ENCODE data around the gene MXD1.

MXD1 gene

DNA sequence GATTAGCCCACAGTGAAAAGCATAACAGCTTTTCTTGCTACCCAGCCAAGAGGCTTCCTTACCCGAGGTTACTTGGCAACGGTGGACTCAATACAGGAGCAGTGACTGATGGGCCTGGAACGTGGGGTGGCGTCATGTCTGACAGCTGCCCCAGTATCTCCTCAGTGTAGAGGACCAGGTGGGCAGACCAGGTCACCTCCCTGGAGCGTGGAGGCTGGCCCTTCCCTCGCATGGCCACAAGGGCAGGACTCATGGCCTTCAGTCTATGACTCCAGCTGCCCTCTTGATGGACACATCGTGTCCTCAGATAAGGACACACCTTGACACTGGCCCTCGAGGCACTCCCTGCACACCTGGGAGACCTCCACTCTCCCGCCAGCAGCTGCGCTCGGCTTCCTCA lies 40.1 kb downstream of the MXD1 start:
- DNase-seq: no peak

DNA sequence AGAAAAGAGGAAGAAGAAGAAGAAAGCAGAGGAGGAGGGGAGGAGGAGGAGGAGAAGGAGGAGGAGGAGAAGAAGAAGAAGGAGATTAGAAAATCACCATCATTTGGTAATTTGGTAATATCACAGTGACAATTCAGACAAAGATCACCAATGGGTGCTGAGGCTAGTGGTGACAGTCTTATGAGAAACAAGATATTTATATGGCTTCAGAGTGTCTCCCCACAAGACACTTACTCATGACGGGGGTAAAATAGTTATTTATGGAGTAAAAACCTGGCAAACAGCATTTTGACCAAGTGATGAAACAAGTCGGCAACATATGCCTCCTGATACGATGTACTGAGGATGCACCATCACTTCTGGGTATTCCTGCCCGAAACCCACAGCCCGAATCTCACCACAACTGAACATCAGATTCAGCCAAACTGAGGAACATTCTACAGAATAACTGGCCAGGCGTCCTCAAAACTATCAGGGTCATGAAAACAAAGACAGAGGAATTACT lies 41.6 kb downstream of the MXD1 start:
- DNase-seq: no peak

DNA sequence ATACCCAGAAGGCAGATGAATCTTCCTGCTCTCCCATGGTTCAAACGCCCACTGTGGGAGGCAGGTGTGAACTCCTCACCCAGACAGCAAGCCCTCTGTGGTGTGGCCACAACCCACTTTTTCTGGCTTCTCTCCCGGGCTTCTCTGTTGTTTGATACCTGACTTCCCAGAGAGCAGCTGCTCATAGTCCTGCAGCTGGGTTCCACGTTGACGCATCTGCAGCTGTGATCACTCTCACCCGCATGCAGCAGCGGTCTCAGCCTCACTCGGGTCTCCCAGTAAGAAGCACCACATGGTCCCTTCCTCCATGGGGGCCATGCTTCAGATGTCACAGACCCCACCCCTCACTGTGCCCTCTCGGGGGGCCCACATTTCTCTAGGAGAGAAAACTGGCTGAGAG lies 43.1 kb downstream of the MXD1 start:
- no peak for DNase-seq

DNA sequence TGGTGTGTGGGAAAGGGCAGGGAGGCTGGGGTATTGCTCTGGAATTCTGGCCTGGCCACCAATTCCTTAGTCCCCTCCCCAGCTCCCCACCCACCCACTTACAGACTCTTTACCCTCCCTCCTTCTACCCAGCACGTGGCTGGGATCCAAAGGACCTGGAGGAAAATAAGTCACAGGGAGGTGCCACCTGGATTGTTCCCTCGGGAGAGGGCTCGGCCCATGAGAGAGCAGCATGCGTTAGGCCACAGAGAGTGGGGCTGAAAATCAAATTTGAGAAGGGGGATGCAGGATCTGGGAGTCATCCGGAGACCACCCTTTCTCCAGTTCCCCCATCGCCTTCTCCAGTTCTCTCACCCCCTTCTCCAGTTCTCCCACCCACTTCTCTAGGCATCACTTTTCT lies 43.6 kb downstream of the MXD1 start:
- DNase-seq: no peak

DNA sequence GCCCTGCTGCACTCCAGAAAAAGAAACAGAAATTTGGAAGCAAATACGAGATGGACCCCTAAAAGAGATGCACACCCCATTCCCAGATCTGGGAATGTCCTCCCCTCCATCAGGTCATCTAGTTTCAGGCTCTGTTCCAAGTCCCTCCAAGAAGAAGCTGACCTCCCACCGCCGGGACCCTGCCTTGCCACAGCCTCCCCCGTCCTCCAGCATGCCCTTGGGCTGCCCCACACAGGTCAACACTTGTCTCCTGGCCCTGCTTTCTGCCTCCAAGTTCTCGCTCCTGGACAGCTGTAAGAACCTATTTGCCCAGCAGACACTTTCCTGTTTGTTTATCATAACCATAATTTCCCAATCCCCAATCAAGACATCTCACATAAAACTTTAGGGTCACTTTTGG lies 44.5 kb downstream of the MXD1 start:
- no peak for DNase-seq

DNA sequence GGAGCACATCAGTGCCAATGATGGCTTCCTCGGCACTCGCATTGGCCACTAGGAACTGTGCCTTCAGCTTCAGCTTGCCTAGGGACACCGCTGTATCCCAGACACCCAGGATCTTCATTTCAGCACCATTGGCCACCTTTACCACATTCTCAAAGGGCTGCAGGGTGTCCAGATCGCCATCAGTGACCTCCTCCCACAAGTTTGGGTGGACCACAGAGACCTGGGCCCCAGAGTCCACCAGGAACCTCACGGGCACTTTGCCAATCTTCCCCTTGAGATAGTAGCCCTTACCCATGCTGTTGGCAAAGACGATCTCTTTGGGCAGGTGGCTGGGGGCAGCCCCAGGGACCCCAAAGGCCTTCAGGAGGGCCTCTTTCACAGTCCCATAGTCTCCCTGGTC lies 45.9 kb downstream of the MXD1 start:
- no peak for DNase-seq

DNA sequence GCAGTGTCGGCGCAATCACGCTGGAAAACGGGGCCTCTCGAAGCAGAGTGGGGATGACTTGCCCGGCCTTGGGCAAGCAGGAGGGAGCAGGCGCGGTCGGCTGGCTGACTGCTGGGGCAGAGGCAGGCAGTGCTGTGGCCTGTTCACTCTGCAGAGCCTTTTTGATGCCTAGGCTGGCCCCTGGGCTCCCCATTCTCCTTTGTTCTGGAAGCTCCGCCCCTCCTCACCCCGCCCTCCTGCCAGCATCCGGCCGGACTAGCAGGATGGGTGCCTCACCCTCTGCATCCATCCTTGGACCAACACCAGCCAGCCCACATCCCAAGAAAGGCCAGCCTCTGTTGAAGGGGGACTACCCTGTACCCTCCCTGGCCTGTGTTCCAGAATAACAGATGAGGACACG lies 46.6 kb downstream of the MXD1 start, which contains the start of gene ASPRV1:
Gene ASPRV1, minus strand, starts transcription at position 136 of the 400 bp plus-strand sequence. CDS start 195 bp downstream, outside the sequence.
- DNase-seq: no peak

DNA sequence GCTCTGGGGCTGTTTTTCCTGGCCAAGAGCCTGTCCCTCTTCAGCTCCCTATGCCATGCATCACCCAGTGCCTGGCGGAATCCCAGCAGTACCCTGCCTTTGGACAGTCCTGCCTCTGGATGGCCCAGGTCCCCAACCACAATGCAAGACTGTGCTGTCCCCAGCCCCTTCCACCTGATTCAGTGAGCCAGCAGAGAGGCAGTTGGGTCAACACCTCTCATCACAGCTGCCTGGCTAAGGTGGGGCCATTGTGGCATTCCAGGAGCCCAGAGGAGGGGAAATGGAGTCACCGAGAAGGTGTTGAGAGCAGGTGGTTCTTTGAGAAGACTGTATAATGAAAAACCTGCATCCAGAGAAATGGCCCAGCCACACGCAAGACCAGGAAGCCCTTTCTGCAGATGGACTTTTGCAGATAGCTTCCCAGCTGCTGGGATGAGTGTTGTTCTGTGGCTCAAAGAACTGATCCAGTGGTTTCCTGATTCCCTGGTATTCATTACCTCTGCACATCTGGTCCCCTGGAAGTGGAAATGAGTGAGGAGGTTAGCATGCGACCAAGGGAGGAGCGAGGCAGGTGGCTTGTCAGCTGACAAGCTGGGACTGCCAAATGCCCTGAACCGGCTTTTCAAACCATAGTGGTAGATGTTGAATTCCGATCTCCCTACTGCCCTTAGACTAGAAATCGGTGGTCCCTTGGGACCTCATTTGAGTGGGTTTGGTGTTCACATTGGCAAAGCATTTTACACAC lies 48.2 kb downstream of the MXD1 start:
- DNase-seq: no peak

DNA sequence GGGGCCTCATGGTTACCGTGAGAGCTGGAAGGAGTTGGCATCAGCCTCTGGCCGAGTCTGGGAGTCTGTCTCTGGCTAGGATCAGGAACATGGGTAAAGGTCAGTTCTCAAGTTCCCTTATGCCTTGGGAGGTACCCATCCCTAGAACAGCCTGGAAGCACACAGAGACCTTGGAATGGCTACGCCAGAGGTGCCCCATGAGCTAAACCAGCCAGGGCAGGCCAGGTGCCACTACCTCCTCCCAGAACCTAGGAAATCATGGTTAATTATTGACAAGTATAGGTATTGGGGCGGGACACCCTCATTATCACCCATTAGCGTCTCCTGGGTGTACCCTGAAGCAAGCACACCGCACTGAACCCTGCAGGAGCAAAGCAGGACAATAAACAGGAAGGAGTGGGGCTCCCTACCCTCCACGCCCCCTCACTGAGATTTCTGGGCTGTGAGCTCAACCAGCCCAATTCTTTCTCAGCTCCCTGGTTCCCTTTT lies 49.5 kb downstream of the MXD1 start:
- DNase-seq: no peak

DNA sequence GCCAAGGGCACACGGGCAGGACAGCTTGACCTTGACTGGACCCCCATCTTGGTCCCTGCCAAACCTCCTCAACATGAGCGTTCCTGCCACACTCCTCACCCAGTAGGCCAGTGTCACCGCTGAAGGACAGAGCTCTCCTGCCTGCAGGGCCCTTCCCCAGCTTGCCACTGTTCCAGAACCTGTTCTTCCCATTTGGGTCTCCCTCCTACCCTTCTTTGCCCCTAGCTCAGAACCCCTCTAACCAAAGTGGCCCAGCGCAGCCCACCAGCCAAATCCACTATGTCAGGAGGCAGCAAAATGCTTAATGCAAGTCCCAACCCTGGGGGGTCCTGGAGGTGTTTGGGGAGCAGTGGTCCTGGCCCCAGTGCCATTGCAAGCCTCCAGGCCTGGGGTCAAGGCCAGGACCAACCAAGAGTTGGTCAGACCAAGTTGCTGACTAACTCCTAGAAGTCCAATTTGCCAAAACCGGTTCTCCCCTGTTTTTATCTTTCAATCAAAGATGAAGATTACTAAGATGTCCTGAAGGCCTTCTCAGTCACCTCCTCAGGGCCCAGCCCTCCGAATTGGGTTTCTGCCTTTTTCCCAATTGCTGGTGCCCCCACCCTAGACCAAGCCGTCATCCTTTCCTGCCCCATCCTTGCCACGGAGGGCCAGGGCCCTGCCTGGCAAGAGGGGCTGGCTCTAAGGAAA lies 51.0 kb downstream of the MXD1 start:
- DNase-seq: no peak

DNA sequence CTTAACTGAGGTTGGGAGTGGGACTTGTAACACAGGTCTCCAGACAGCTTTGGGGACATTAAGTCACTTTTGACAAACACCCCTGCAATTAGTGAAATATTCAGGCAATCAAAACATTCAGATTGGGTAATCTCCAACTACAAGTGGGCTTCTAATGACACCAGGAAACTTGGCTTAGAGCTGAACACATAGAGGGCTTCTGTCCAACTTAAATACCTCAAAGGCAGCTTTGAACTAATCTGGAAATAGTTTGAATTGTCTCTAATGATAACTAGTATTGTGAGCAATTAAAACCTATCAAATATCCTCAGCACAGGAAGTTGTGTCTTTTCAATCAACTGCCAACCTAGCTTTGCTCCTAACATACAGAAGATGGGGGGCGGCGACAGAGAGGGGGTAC lies 51.6 kb downstream of the MXD1 start:
- no peak for DNase-seq

DNA sequence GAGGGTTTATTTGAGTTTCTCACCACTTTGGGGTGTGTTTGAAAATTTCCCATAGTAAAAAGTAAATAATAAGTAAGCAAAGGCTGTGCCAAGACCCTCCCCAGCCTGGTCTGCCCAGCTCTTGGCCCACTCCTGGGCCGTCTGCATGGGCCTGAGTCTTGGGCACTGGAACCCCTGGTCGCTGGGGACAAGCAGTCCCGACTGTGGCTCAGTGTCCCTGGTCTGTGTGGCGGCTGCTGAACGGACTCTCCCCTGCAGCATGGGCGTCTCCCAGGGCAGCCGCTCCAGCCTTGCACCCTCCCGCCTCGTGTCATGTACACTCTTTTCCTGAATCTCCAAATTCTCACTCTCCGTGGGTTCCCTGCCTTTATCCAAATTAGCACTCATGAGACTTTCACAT lies 53.7 kb downstream of the MXD1 start:
- DNase-seq: no peak

DNA sequence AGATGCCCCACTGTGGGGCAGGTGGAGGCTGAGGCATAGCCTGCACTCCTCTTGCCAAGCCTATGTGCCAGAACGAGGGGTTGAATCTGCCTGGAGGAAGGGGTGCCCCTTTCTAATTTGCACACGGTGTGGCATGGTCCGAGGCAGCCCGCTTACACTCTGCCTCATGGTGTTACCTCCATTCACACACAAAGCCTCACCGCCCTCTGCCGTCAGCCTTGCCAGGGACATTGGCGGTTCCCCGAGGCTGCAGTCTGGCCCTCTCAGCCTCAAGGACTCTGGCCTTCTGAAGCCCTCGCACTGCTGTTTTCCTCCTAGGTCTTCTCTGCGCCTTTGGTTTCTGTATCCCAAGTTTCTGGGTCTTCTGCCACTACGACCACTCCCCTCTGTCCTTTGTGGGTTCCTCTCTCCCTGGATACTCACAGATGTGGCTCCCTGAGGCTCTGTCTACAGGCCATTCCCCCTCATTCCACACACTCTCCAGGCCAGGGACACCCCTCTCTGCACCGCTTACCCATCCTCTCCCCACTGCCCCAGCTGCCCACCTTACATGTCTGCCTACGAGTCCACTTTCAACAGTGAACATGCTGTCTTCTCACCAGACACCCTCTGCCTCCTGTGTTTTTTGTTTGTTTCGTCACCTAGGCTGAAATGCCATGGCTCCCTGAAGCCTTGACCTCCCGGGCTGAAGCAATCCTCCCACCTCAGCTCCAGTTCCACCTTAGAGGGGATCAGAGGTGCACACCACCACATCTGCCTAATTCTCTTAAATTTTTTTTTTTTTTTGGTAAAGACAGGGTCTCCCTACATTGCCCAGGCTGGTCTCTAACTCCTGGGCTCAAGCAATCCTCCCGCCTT lies 54.4 kb downstream of the MXD1 start:
- no peak for DNase-seq

DNA sequence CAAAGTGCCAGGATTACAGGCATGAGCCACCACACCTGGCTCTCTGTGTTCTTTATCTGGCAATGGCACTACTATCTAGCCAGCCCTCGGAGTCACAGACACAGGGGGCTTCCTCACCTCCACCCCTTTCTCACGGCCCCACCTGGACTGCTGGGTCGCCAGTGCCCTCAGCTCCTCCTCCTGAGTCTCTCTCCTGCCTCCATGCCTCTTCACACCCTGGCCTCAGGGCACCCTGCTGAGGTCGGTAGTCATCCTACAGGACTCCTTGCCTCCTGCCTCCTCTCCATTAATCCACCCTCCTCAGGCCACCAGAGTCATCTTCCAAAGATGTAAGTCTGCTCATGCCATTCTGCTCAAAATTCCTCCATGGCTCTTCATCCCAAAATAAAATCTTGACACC lies 55.1 kb downstream of the MXD1 start:
- no peak for DNase-seq

DNA sequence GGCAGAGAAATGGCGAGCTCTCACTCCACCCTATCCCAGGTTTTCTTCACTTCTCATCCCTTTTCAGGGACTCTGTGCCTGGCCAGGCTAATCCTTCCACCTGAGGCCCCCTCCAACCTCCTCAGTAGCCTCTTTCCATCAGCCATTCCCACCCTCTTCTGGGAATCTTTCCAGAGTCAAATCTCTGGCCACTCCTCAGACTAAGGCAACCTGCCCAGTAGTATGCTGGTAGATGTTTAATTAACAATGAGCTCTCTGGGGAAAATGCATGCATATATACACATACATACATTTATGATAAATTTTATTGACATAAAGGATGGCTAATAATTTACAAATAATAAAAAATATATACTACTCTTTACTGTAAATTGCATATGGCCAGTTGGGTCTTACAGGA lies 57.9 kb downstream of the MXD1 start:
- no peak for DNase-seq

DNA sequence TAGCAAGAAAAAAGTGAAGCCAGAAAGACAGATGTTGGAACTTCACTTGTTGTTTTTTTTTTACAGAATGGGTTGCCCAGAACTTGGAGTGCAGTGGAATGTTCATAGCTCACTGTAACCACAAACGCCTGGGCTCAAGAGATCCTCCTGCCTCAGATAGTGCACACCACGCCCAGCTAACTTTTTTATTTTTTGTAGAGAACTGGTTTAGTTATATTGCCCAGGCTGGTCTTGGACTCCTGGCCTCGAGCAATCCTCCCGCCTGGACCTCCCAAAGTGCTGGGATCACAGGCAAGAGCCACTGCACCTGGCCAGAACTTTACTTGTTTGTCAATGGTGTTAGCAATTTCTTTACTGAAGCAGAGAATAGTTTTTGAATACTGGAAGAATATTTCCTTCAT lies 58.4 kb downstream of the MXD1 start:
- DNase-seq: no peak

DNA sequence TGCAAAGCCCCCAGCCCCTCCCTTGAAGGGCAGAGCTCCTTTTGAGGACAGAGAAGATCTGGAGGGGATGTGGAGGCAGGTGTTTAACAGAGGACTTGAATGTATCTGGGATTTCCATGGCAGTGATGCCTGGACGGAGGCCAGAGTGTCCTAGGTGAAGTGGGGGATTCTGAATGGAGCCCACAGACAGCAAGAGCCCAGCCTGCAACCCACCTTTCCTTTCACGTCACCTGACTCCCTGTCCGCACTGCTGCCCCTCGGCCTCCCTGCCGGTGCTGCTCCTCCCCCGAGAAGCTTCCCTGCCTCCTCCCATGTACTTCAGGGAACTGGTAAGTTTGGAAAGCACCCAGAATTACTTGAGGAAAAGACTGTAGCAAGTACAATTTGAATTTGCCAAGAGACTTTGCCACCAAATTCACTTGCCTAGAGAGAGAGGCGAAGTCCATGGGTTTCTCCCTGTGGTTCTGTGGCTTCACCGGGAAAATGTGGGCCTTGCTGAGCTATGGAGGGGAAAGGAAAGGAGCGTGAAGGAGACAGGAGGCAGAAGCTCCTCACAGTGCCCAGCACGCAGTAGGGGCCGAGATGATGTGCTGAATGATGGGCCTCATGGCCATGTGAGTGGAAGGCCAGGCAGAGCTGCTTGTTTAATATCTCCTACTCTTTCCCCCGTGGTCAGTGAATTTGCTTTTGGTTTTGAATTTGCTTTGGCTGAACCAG lies 60.4 kb downstream of the MXD1 start:
- no peak for DNase-seq

DNA sequence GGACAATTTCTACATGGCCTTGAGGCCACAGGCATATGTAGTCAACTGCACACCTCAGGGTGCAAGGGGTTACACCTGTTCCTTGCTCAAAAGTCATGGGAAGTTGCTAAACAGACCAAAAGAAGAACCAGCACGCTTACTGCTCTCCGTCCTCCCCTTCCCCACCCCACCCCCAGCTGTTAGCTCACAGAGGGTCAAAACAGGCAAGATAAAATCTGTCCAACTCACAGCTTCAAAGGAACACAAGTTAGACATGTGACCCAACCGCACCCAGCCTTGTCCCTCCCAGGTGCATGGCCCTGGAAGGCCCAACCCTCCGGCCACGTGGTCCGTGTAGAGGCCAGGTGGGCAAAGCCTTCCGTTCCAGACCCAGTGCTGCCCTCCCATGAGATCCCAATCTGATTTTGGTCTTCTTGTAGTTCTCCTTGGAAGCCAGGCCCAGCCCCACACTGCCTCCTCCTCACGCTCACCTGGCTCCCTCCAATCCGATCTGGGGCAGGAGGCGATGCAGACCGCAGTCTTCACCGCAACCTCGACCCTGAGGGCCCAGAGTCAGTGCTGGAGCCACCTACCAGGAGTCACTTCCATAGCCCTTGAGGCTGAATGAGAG lies 61.0 kb downstream of the MXD1 start:
- no peak for DNase-seq

DNA sequence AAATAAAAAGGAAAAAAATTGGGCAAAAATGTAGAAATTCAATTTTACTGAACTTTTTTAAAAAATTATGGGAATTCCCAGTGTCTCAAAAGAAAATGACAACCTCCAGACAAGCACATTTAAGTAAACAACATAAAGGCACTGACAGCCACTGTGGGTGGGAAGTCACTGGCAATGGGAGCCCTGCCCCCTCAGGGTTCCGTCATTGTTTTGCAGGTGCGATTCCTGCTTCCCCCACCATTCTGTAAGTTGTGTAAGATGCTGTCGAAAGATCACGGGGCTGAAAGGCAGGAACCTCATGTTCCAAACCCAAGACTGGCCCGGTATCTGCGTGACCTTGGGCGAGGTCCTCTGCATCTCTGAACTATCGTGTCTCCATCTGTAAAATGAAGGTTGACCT lies 62.3 kb downstream of the MXD1 start:
- no peak for DNase-seq

DNA sequence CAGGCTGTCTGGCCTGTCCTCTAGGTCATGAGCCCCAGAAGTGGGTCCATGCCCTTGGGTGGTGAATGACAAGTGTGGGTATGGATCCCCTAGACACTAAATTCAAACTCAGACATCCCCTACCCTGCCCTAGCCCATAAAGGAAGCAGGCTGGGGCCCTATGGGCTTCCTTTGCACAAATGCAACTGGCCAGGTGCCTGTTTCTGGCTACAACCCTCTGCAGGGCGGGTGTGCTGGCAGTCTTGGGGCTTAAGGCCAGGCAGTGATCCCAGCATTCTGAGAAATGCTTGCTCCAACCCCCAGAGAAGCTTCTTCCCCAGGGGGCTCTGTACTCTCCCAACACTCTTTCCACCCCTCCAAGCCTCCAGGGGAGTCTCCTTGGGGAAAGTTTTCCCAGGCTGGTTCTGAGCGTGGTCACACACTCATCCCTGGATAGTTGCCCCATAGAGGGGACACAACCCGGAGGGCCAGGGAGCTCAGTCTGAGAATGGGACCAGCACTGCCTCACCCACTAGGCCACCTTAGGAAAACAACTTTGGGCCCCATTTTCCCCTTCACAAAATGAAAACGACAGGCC lies 63.1 kb downstream of the MXD1 start:
- DNase-seq: no peak

DNA sequence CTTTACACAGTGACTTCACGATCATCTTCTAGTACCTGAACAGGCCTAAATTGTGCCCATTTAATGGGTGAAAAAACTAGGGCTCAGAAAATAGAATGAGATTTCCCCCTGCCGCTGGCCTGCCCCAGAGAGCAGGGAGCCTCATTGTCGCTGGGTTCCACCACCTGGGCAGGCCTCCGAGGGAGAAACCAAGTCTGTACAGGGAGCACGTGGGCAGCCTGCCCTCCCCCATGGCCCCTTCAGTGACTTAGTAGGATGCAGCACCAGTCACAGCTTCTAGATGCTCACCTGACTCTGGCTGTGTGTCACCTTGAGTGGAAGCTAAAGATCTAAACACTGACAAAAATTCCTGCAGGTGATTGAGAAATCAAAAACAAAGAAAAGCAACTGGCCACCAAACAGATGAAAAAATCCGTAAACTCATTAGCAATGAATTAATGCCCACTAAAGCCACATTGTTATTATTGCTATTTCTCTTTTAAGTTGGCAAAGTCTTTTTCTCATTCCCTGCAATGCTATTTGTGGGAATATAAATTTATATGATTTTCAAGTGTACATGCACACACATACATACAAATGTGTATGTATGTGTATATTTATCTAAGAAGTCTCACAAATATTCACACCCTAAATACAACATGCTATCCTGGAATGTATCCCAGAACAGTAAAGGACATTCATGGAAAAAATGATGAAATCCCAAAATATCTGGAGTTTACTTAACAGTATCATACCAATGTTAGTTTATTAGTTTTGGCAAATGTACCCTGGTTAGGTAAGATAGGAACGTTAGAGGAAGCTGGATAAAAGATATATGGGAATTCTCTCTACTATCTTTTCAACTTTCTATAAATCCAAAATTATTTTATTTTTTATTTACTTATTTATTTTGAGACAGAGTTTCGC lies 65.2 kb downstream of the MXD1 start:
- DNase-seq: no peak
